HepG2 (cell line): ENCODE data around the gene DNAJB6.

Experiments used
- CHD2 ChIP-seq: IDR thresholded peaks from 2 replicates; pipeline ENCODE4 v1.6.1; 2011; ENCODE audit warnings: low read depth, low read length, improper control_type of control experiment
- IRX3 ChIP-seq: sonication (generic); formaldehyde crosslinking; IDR thresholded peaks from 2 replicates; pipeline ENCODE4 v1.8.1; 2023; ENCODE audit warnings: mild to moderate bottlenecking, low read depth, missing genetic modification reagents, borderline replicate concordance
- JUN ChIP-seq: sonication (generic); formaldehyde crosslinking; IDR thresholded peaks from 2 replicates; pipeline ENCODE4 v1.4.0; 2020; ENCODE audit warnings: mild to moderate bottlenecking, missing genetic modification reagents
- NFRKB ChIP-seq: fragments of 450-650 bp; IDR thresholded peaks from 2 replicates; pipeline ENCODE4 v1.6.1; 2017
- NR3C1 ChIP-seq: sonication (generic); formaldehyde crosslinking; IDR thresholded peaks from 2 replicates; pipeline ENCODE4 v1.4.0; 2020; ENCODE audit warnings: missing genetic modification reagents
- RAD21 ChIP-seq: fragments of 450-650 bp; formaldehyde crosslinking; IDR thresholded peaks from 2 replicates; pipeline ENCODE4 v1.5.0; 2020; ENCODE audit warnings: mild to moderate bottlenecking
- RARG ChIP-seq: sonication (generic); formaldehyde crosslinking; IDR thresholded peaks from 2 replicates; pipeline ENCODE4 v1.4.0; 2020; ENCODE audit warnings: low read depth, mild to moderate bottlenecking, missing genetic modification reagents
- ZNF816 ChIP-seq: sonication (generic); formaldehyde crosslinking; IDR thresholded peaks from 2 replicates; pipeline ENCODE4 v1.8.0; 2022; ENCODE audit warnings: missing genetic modification reagents, mild to moderate bottlenecking, borderline replicate concordance
- TF ChIP-seq, protein P1 (sequence below): sonication (generic); formaldehyde crosslinking; IDR thresholded peaks from 2 replicates; pipeline ENCODE4 v1.8.1; 2023; ENCODE audit warnings: mild to moderate bottlenecking, inconsistent platforms, moderate library complexity, missing genetic modification reagents, borderline replicate concordance
- TF ChIP-seq, protein P2 (sequence below), 2 experiments: sonication (generic) in 1 of 2; formaldehyde crosslinking in 1 of 2; IDR thresholded peaks; 2 replicates each; pipeline versions ENCODE4 v1.4.0 to v1.6.1; 2018 to 2020; ENCODE audit warnings: missing genetic modification reagents in 2 of 2, borderline replicate concordance in 1 of 2, low read depth in 1 of 2, mild to moderate bottlenecking in 1 of 2, missing biosample characterization in 1 of 2

DNA sequence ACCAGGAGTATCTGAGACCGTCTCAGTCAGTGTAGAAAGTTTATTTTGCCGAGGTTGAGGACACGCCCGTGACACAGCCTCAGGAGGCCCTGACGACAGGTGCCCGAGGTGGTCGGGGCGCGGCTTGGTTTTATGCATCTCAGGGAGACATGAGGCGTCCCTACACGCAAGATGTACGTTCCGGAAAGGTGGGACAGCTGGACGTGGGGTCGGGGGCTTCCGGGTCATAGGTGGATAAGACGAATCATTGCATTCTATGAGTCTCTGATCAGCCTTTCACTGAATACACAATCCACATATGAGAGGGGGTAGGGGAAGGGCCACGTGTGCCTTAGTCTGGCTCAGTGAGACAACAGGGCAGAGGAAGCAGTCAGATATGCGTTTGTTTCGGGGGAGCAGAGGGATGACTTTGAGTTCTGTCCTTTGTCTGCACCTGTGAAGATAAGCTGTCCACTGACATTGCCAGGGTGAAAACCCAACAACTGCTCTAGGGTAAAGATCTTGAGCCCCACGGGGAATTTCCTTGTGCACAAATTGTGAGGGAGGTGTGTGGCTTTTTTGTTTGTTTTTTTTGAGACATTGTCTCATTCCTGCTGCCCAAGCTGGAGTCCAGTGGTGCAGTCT lies 66.2 kb downstream of the DNAJB6 start:
- TF ChIP-seq IRX3 (CRISPR knock-in tag) (no peak), NR3C1 (CRISPR knock-in tag) (no peak), ZNF816 (no peak), RARG (CRISPR knock-in tag) (no peak), RAD21 (CRISPR knock-in tag) (no peak), JUN (no peak), CHD2 (no peak), NFRKB (no peak)
- TF ChIP-seq, protein P1, sequence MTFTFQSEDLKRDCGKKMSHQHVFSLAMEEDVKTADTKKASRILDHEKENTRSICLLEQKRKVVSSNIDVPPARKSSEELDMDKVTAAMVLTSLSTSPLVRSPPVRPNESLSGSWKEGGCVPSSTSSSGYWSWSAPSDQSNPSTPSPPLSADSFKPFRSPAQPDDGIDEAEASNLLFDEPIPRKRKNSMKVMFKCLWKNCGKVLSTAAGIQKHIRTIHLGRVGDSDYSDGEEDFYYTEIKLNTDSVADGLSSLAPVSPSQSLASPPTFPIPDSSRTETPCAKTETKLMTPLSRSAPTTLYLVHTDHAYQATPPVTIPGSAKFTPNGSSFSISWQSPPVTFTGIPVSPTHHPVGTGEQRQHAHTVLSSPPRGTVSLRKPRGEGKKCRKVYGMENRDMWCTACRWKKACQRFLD, result no peak
- TF ChIP-seq, protein P2, sequence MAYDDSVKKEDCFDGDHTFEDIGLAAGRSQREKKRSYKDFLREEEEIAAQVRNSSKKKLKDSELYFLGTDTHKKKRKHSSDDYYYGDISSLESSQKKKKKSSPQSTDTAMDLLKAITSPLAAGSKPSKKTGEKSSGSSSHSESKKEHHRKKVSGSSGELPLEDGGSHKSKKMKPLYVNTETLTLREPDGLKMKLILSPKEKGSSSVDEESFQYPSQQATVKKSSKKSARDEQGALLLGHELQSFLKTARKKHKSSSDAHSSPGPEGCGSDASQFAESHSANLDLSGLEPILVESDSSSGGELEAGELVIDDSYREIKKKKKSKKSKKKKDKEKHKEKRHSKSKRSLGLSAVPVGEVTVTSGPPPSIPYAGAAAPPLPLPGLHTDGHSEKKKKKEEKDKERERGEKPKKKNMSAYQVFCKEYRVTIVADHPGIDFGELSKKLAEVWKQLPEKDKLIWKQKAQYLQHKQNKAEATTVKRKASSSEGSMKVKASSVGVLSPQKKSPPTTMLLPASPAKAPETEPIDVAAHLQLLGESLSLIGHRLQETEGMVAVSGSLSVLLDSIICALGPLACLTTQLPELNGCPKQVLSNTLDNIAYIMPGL (CRISPR knock-in tag; IDR thresholded peaks at IDR 0.05; ENCODE audit: borderline replicate concordance in 1 of 2, low read depth in 1 of 2), result no peak
